Memory B cell (primary cell): ENCODE measurements around the gene TIGD6.

Experiments used
- ATAC-seq: fragments of 150-1000 bp; cut with Tn5 transposase; 2 replicates; pipeline ENCODE4 v1.10.0; 2021; ENCODE audit warnings: low read depth, mild to moderate bottlenecking, moderate library complexity
- DNase-seq, 2 donors: peaks; one replicate each; pipeline ENCODE4 v3.0.0; 2022; ENCODE audit warnings: low spot score in 2 of 2
- H3K27ac Mint-ChIP-seq: one replicate; pipeline ENCODE4 v1.8.0; 2022; ENCODE audit warnings: mild to moderate bottlenecking, moderate library complexity, mixed read lengths
- H3K27me3 Mint-ChIP-seq: one replicate; pipeline ENCODE4 v1.8.0; 2022; ENCODE audit warnings: mixed read lengths
- H3K36me3 Mint-ChIP-seq: one replicate; pipeline ENCODE4 v1.8.0; 2022; ENCODE audit warnings: mild to moderate bottlenecking, mixed read lengths
- H3K4me1 Mint-ChIP-seq: one replicate; pipeline ENCODE4 v1.8.0; 2022; ENCODE audit warnings: mixed read lengths
- H3K4me3 Mint-ChIP-seq: one replicate; pipeline ENCODE4 v1.8.0; 2022; ENCODE audit warnings: mild to moderate bottlenecking, moderate library complexity, mixed read lengths
- H3K9me3 Mint-ChIP-seq: one replicate; pipeline ENCODE4 v1.8.0; 2022; ENCODE audit warnings: mixed read lengths

Gene TIGD6

GRCh38 chr5:149975409-149975808 lies 25.0 kb downstream of the TIGD6 start:
- Mint-ChIP-seq H3K4me3 (no peak overlapping the region), H3K36me3 (peaks cover 34% of the 10 kb centered on the region), H3K9me3 (no peaks in the 10 kb centered on the region), H3K27ac (no peak overlapping the region), H3K27me3 (no peaks in the 10 kb centered on the region), H3K4me1 (peaks cover 16% of the 10 kb centered on the region)
- ATAC-seq (no peak), DNase-seq (no peak)

- Mint-ChIP-seq H3K9me3 (no peaks in the 10 kb centered on the region), H3K4me1 (peaks cover 21% of the 10 kb centered on the region), H3K27ac (no peak overlapping the region), H3K4me3 (no peak overlapping the region), H3K27me3 (no peaks in the 10 kb centered on the region), H3K36me3 (peaks cover 8% of the 10 kb centered on the region)
- no peak for ATAC-seq
- no peak for DNase-seq
Observed at GRCh38 chr5:149969181-149969930, 31.1 kb downstream of the TIGD6 start.

- ATAC-seq = no peak
- Mint-ChIP-seq H3K27ac (no peak overlapping the region), H3K4me1 (peaks cover 24% of the 10 kb centered on the region)
Observed at GRCh38 chr5:149966946-149967345, 33.5 kb downstream of the TIGD6 start.

GRCh38 chr5:149963729-149964128 lies 36.7 kb downstream of the TIGD6 start:
- no peaks in the 10 kb centered on the region for H3K27me3 Mint-ChIP-seq
- H3K36me3 Mint-ChIP-seq = peaks cover 5% of the 10 kb centered on the region
- H3K4me3 Mint-ChIP-seq = no peak overlapping the region
- no peak for ATAC-seq
- no peak for DNase-seq
- no peak overlapping the region for H3K27ac Mint-ChIP-seq
- no peaks in the 10 kb centered on the region for H3K9me3 Mint-ChIP-seq
- peaks cover 30% of the 10 kb centered on the region for H3K4me1 Mint-ChIP-seq

More at GRCh38 chr5:149966946-149967345, 33.5 kb downstream of the TIGD6 start:
- H3K36me3 Mint-ChIP-seq = peaks cover 9% of the 10 kb centered on the region
- H3K9me3 Mint-ChIP-seq = no peaks in the 10 kb centered on the region
- no peak for DNase-seq
- H3K4me3 Mint-ChIP-seq = no peak overlapping the region
- no peaks in the 10 kb centered on the region for H3K27me3 Mint-ChIP-seq

GRCh38 chr5:149962601-149963300 lies 37.7 kb downstream of the TIGD6 start:
- H3K4me3 Mint-ChIP-seq = no peak overlapping the region
- peaks cover 30% of the 10 kb centered on the region for H3K4me1 Mint-ChIP-seq
- no peaks in the 10 kb centered on the region for H3K9me3 Mint-ChIP-seq
- H3K27ac Mint-ChIP-seq = no peak overlapping the region
- DNase-seq (no peak), ATAC-seq (no peak)
- H3K27me3 Mint-ChIP-seq = no peaks in the 10 kb centered on the region
- peaks cover 5% of the 10 kb centered on the region for H3K36me3 Mint-ChIP-seq

- Mint-ChIP-seq H3K27me3 (no peaks in the 10 kb centered on the region), H3K27ac (no peak overlapping the region), H3K9me3 (no peaks in the 10 kb centered on the region), H3K4me3 (no peak overlapping the region), H3K36me3 (peaks cover 5% of the 10 kb centered on the region), H3K4me1 (peaks cover 27% of the 10 kb centered on the region)
- no peak for ATAC-seq
- DNase-seq = no peak
Observed at GRCh38 chr5:149961957-149962409, 38.5 kb downstream of the TIGD6 start.

GRCh38 chr5:149961186-149961685 lies 39.2 kb downstream of the TIGD6 start:
- Mint-ChIP-seq H3K27me3 (no peaks in the 10 kb centered on the region), H3K4me1 (peaks cover 27% of the 10 kb centered on the region), H3K36me3 (peaks cover 5% of the 10 kb centered on the region), H3K27ac (peak overlapping the region; percentile 50), H3K4me3 (peak overlapping the region; percentile 88), H3K9me3 (no peaks in the 10 kb centered on the region)
- ATAC-seq = no peak
- DNase-seq = no peak

- DNase-seq = peak; percentile 83
- Mint-ChIP-seq H3K9me3 (no peaks in the 10 kb centered on the region), H3K4me3 (peak within 1 kb of the TSS; percentile 90), H3K4me1 (peaks cover 27% of the 10 kb centered on the region), H3K36me3 (peaks cover 5% of the 10 kb centered on the region), H3K27me3 (no peaks in the 10 kb centered on the region), H3K27ac (peak within 1 kb of the TSS; percentile 93)
- peak; percentile 98 for ATAC-seq
Observed at GRCh38 chr5:149960272-149961185, 39.9 kb downstream of the TIGD6 start, which contains the start of gene SLC26A2. Gene SLC26A2, plus strand, starts transcription at chr5:149960758. Its CDS starts 16,895 bp downstream, at chr5:149977653.

- DNase-seq = peak; percentile 21 to 25
- peaks cover 25% of the 10 kb centered on the region for H3K4me1 Mint-ChIP-seq
- ATAC-seq = no peak
- peaks cover 4% of the 10 kb centered on the region for H3K36me3 Mint-ChIP-seq
- no peaks in the 10 kb centered on the region for H3K9me3 Mint-ChIP-seq
- peak overlapping the region; percentile 90 for H3K4me3 Mint-ChIP-seq
- H3K27me3 Mint-ChIP-seq = no peaks in the 10 kb centered on the region
- H3K27ac Mint-ChIP-seq = peak overlapping the region; percentile 93
Observed at GRCh38 chr5:149959406-149960236, 40.8 kb downstream of the TIGD6 start.

GRCh38 chr5:149957855-149958254 lies 42.6 kb downstream of the TIGD6 start:
- no peak for ATAC-seq
- no peak overlapping the region for H3K27ac Mint-ChIP-seq
- peaks cover 25% of the 10 kb centered on the region for H3K4me1 Mint-ChIP-seq
- peaks cover 4% of the 10 kb centered on the region for H3K36me3 Mint-ChIP-seq
- no peaks in the 10 kb centered on the region for H3K9me3 Mint-ChIP-seq
- DNase-seq = no peak
- H3K4me3 Mint-ChIP-seq = no peak overlapping the region
- H3K27me3 Mint-ChIP-seq = no peaks in the 10 kb centered on the region

- Mint-ChIP-seq H3K4me1 (peaks cover 14% of the 10 kb centered on the region), H3K27ac (no peak overlapping the region), H3K4me3 (no peak overlapping the region), H3K36me3 (no peaks in the 10 kb centered on the region), H3K9me3 (no peaks in the 10 kb centered on the region), H3K27me3 (no peaks in the 10 kb centered on the region)
- ATAC-seq (no peak), DNase-seq (no peak)
Observed at GRCh38 chr5:149956685-149957084, 43.8 kb downstream of the TIGD6 start.

- no peak for DNase-seq
- Mint-ChIP-seq H3K4me3 (no peak overlapping the region), H3K27ac (no peak overlapping the region), H3K27me3 (no peaks in the 10 kb centered on the region), H3K36me3 (no peaks in the 10 kb centered on the region), H3K9me3 (no peaks in the 10 kb centered on the region), H3K4me1 (peaks cover 6% of the 10 kb centered on the region)
- no peak for ATAC-seq
Observed at GRCh38 chr5:149954798-149955197, 45.7 kb downstream of the TIGD6 start.
